GM21528 (cell line): Measurements from ENCODE around the gene CELSR2.
"Not testable (repeated sequence)": the region's sequence is repeated elsewhere in the genome, so short reads cannot be mapped to it uniquely, and the experiment has no call there.

Experiments used
- ATAC-seq: cut with Tn5 transposase; IDR thresholded peaks from one replicate; pipeline ENCODE4 v1.9.1; 2021; ENCODE audit warnings: mild to moderate bottlenecking, moderate library complexity; ENCODE audit not compliant: unreplicated experiment, low FRiP score

The CELSR2 gene

GRCh38 chr1:109273570-109274288 lies 24.4 kb downstream of the CELSR2 start:
- no peak for ATAC-seq

GRCh38 chr1:109274533-109275476 lies 25.5 kb downstream of the CELSR2 start:
- no peak for ATAC-seq

DNA sequence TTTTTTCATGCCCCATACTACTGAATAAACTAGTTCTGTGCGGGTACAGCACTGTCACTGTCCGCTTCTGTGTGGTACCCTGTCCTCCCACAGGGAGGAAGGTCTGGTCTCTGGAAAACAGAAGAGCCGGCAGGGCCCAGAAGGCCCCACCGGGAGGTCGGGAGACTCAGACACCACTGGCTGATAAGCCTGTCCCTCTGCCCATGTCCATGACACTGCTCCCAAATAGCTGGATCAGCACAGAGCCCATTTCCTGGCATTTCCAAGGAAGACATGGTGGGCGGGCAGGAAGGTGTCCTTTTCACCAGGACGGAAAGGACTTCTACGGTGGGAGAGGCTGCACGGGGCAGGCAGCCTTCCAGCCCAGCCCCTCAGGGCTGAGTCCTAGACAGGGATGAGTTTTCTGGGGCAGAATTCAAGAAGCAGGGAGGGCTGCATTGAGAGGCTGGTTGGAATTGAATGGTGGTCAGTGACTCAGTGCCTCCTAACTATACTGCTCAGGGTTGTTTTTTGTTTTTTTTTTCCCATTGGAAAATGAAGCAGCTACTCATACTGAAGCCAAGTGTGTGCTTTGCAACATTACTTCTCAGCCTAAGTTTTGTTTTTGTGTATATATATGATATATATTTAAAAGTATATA lies 26.5 kb downstream of the CELSR2 start:
- ATAC-seq, result no peak

- ATAC-seq, result peak; percentile 68
These were observed 28.3 kb downstream of the CELSR2 start for GRCh38 chr1:109277434-109278204.

DNA sequence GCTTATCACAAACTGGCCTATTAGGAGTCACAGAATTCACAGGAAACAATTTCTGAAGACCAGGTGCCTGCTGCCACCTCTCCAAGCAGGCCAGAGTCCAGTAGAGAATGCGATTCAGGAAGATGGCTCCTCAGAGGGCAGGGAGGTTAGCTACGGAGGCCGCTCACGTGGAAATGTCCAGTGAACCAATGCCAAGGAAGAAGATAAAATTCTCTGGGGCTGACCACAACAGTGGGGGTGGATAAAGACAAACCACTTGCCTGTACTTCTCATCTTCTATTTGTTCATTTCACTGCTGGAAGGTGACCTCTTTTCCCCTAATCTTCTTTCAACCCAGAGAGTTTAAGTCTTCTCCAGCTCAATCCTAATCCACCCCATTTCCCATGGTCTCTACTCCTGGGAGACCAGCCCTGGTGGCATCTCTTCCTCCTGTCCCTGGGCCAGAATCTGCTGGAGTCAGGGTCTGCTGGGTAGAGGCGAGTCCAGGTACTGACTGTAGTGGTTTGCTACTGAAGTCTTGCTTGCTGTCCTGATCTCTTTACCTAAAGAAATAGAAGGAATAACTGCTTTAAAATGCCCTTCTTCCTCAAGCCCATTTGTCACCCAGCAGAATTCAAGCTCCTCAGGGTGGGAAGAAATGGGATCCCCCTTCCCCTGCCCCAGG lies 30.4 kb downstream of the CELSR2 start:
- ATAC-seq, result no peak

DNA sequence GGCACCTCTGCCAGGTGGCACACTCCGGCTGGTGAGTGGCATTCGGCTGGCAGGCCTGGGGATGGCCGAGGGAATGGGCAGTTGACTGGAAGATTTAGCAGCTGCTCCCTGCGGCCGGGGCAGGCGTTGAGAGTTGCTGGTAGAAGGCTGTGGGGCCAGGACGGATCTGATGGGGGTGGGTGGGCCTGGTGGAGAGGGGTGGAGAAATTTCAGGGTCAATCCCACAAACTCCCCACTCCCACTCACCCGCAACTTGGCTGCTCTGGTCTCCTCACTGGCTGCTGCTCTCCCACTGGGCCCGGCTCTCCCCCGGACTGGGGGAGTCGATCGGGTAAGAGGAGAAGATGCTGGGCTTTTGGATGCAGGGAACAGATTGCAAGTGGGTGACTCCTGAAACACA lies 31.5 kb downstream of the CELSR2 start:
- ATAC-seq, result no peak

DNA sequence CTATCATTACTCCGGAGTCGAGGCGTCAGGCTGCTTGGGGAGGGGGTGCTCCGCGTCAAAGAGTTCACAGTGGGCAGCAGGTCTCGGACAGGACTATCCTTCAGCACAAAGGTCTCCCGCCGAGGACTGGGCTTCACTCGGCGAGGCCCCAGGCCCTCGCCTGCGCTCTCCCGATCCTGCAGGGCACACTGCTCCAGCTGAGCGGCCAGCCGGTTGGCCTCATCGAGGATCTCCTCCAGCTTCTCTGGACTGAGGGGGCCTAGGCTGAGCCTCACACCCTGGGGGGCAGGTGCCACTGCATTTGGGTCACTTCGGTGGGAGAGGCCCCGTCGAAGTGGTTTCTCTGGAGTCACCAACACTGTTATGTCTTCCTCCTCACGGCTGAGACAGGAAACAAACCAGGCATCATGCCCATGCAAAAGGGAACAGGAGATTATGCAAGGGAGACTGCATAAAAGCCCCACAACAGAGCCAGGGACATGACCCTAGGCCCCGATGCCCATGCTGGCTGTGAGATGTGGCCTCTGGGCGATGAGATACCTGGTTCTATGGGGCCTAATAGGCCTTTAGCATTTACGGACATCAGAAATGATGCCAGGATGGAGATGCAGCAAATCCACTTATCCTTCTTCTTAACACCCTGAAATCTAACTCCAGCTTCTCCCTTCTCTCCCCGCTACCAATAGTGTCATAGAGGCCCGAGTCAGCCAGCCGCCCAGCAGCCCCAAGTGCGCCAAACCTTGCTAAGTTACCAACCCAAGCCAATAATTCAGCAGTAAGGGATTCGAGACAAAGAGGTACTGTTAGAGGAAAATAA lies 32.5 kb downstream of the CELSR2 start:
- ATAC-seq, result no peak

DNA sequence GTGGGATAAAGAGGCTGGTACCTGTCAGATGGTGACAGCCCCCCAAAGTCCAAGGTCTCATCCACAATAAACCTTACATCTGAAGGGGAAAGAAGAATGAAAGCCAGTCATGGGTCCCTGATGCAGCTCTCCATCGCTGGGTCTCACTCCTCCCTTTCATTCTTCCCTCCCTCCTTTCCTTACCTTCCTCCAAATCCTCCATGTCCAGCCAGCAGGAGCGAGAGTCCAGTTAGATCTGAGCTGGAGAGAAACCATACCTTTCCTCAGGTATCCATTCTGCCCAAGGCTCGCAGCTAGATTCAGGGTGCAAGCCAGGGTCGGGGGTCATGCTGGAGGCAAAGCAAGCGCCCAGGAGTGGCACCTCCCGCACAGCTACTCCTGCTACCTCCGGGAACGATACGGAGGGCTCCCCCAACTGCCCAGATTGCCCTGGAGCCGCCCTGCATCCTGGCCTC lies 33.2 kb downstream of the CELSR2 start:
- no peak for ATAC-seq

- ATAC-seq, result peak; percentile 93
These were observed 33.8 kb downstream of the CELSR2 start, which contains the start of gene PSRC1 for GRCh38 chr1:109282952-109283747. Gene PSRC1 (minus strand): TSS chr1:109283145.

GRCh38 chr1:109283748-109284600 lies 34.6 kb downstream of the CELSR2 start:
- no peak for ATAC-seq

GRCh38 chr1:109286762-109287161 lies 37.4 kb downstream of the CELSR2 start:
- ATAC-seq, result not testable (repeated sequence)

- ATAC-seq, result no peak
These were observed 40.8 kb downstream of the CELSR2 start for GRCh38 chr1:109290137-109290536.

DNA sequence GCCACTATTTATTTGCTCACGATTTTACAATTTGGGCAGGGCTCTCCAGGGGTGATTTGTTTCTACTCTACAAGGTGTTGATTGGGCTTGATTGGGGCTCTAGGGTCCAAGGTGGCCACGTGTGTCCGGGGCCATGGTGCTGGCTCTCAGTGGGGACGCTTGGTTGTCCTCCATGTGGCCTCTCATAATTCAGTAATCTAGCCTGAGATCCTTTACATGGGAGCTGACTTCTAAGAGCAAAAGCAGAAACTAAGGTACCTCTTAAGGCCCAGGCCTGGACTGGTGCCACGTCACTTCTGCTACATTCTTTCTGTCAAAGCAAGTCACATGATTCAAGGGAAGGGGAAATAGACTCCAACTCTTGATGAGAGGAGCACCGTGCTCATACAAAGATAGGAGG lies 41.7 kb downstream of the CELSR2 start:
- ATAC-seq, result no peak

- ATAC-seq, result no peak
These were observed 43.0 kb downstream of the CELSR2 start for GRCh38 chr1:109292364-109292763.

- ATAC-seq, result no peak
These were observed 43.7 kb downstream of the CELSR2 start for GRCh38 chr1:109293026-109293425.

DNA sequence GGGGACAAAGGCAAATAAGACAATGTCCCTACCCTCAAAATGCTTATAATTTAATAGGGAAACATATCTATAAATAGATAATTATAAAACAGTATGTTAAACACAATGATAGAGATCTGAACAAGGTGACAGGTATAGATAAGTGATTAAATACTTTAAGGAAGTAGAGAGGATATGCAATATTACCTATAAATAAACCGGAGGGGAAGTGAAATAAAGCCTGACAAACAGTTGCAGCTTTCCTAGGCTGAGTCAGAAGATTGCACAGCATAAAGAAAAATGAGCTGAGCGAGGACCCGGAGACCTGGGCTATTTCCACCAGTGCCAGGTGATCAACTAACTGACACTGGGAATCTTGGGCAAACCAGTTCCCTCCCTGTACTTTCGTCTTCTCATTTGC lies 45.1 kb downstream of the CELSR2 start:
- no peak for ATAC-seq

DNA sequence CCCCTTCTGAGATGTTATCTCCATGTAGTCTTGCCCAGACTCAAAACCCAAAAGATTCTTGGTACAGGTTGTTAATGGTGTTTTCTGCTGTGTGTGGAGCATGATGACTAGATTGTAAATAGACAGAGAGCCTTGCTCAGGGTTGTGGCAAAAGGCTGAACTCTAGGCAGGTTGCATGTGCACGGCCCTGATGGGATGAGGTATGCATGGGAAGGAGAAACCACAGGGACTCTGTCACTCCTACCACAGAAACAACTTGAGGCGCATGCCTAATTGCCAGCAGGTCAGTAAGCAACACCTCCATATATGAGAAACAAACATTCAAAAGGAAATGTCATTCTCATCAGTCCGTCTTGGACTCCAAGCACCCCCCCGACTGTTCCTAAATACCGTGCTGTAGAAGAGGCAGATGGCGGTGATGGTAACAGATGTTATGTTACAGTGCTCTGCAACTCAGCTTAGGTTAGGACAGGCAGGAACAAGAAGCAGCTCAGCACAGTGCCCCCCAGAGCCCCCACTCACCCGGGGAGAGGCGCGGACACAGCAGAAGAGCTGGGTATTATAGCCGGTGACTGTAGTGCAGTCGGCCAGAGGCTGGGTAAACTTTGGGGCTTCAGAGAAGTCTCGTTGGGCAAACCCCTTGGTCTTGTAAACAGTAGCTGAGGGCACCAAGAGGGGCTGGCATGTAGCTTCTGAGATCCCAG lies 46.5 kb downstream of the CELSR2 start:
- ATAC-seq, result no peak
